K562 (cell line): ENCODE measurements around the gene RAX. TPM values are rescaled to one million over a fixed set of nuclear protein-coding genes. Genes with fewer than 3 reads are reported as not detected.

Source experiments
- ATAC-seq: fragments of 200-7000 bp; cut with Tn5 transposase; 3 replicates; pipeline ENCODE4 v1.9.1; 2020; ENCODE audit warnings: moderate library complexity
- BruUV-seq: library from RNA; stranded (reverse); fragments of 400-500 nt; replicated peaks from 2 replicates; lab custom pipeline; 2021; lab: Mats Ljungman, UMichigan
- CTCF ChIA-PET: fragments of 300-600 bp; formaldehyde crosslinking; extraction: SDS; loops from one replicate; lab custom pipeline; 2021; ENCODE audit warnings: low intra/inter-chr PET ratio; lab: Yijun Ruan, JAX
- POLR2A ChIA-PET: fragments of 300-600, 350-650 bp; sonication (Branson Sonifier 250); formaldehyde crosslinking; extraction: SDS; loops from one replicate; lab custom pipeline; 2021; ENCODE audit warnings: antibody characterized with exemption, inconsistent platforms; lab: Yijun Ruan, JAX
- DNase-seq, 4 experiments: peaks; one replicate each; pipeline versions ENCODE4 v3.0.0 to v3.0.0-alpha.2; 2011 to 2018; ENCODE audit warnings: low spot score in 3 of 4, mixed read lengths in 3 of 4; ENCODE audit errors: extremely low read depth in 1 of 4
- FAIRE-seq: peaks from 2 replicates; lab custom pipeline; 2011; peaks lifted over from hg19 to GRCh38; lab: Jason Lieb, UNC
- H2AFZ ChIP-seq: 2 replicates; pipeline ENCODE4 v1.6.0; 2011; ENCODE audit warnings: low read depth, low read length, control low read depth, inconsistent platforms
- H3K27ac ChIP-seq: fragments of 200-600 bp; 3 replicates; pipeline ENCODE4 v1.8.0; 2011; ENCODE audit warnings: low read depth, mild to moderate bottlenecking, control low read depth, inconsistent platforms, low read length, moderate library complexity, mixed read lengths; ENCODE audit errors: extremely low read depth
- H3K27me3 ChIP-seq, 2 experiments: fragments of 300-600 bp in 1 of 2; 2 replicates in 1 of 2; 3 replicates in 1 of 2; pipeline versions ENCODE4 v1.6.0 to v1.8.0; 2011; ENCODE audit warnings: inconsistent platforms in 2 of 2, low read length in 2 of 2, mild to moderate bottlenecking in 1 of 2, mixed read lengths in 1 of 2, moderate library complexity in 1 of 2; ENCODE audit not compliant: control insufficient read depth in 2 of 2, insufficient read depth in 2 of 2
- H3K36me3 ChIP-seq: fragments of 300-600 bp; 3 replicates; pipeline ENCODE4 v1.8.0; 2011; ENCODE audit warnings: mild to moderate bottlenecking, low read length, inconsistent platforms; ENCODE audit not compliant: control insufficient read depth, insufficient read depth
- H3K4me1 ChIP-seq, 2 experiments: fragments of 200-600 bp in 1 of 2; replicated peaks in 1 of 2; 2 replicates in 1 of 2; 3 replicates in 1 of 2; pipeline versions ENCODE4 v1.5.1 to v1.8.0; 2011; ENCODE audit warnings: inconsistent platforms in 2 of 2, low read length in 2 of 2, mild to moderate bottlenecking in 1 of 2, mixed read lengths in 1 of 2, moderate library complexity in 1 of 2; ENCODE audit not compliant: control insufficient read depth in 2 of 2, insufficient read depth in 2 of 2
- H3K4me2 ChIP-seq: 2 replicates; pipeline ENCODE4 v1.6.1; 2011; ENCODE audit warnings: low read length, control low read depth, inconsistent platforms, mixed read lengths; ENCODE audit not compliant: insufficient read depth
- H3K4me3 ChIP-seq: fragments of 200-600 bp; sonication (generic), shearing (Covaris generic); 2 replicates; pipeline ENCODE4 v1.5.1; 2016; ENCODE audit warnings: control low read depth, inconsistent platforms
- H3K79me2 ChIP-seq: fragments of 200-600 bp; 3 replicates; pipeline ENCODE4 v1.8.0; 2011; ENCODE audit warnings: low read length, inconsistent platforms; ENCODE audit not compliant: control insufficient read depth, insufficient read depth
- H3K9ac ChIP-seq, 2 experiments: 2 replicates each; pipeline versions ENCODE4 v1.6.0 to v1.6.1; 2011; ENCODE audit warnings: low read depth in 2 of 2, low read length in 2 of 2, control low read depth in 1 of 2, inconsistent platforms in 1 of 2, mild to moderate bottlenecking in 1 of 2, mixed read lengths in 1 of 2; ENCODE audit not compliant: insufficient read depth in 1 of 2
- H3K9me1 ChIP-seq: one replicate; pipeline ENCODE4 v1.6.0; 2011; ENCODE audit warnings: inconsistent platforms, mild to moderate bottlenecking, low read length, moderate library complexity; ENCODE audit not compliant: control insufficient read depth, insufficient read depth
- H3K9me3 ChIP-seq: replicated peaks from 2 replicates; pipeline ENCODE4 v1.5.1; 2011; ENCODE audit warnings: low read depth, low read length, inconsistent platforms; ENCODE audit not compliant: control insufficient read depth, insufficient read depth
- H4K20me1 ChIP-seq: replicated peaks from 2 replicates; pipeline ENCODE4 v1.6.1; 2011; ENCODE audit warnings: low read length, inconsistent platforms, mixed read lengths; ENCODE audit not compliant: control insufficient read depth, insufficient read depth
- BCOR ChIP-seq: fragments of 450-650 bp; IDR thresholded peaks from 2 replicates; pipeline ENCODE4 v1.6.1; 2016
- EP400 ChIP-seq: fragments of 450-650 bp; IDR thresholded peaks from 2 replicates; pipeline ENCODE4 v1.6.1; 2017; ENCODE audit warnings: antibody characterized with exemption, mild to moderate bottlenecking, moderate library complexity
- REST ChIP-seq, 2 experiments: fragments of 450-650 bp; formaldehyde crosslinking in 1 of 2; IDR thresholded peaks; 2 replicates each; pipeline versions ENCODE4 v1.4.0 to v1.6.1; 2014 to 2020; ENCODE audit warnings: mild to moderate bottlenecking in 2 of 2, borderline replicate concordance in 1 of 2, low read depth in 1 of 2
- SMC3 ChIP-seq: conservative IDR thresholded peaks from 2 replicates; pipeline ENCODE4 v1.6.1; 2011; ENCODE audit warnings: low read depth, low read length, improper control_type of control experiment; ENCODE audit not compliant: insufficient read depth
- ZNF316 ChIP-seq: fragments of 450-650 bp; IDR thresholded peaks from 2 replicates; pipeline ENCODE4 v1.6.1; 2016
- ZNF347 ChIP-seq: fragments of 450-650 bp; formaldehyde crosslinking; IDR thresholded peaks from 2 replicates; pipeline ENCODE4 v1.4.0; 2020; ENCODE audit warnings: low read depth, mild to moderate bottlenecking, moderate library complexity
- ZNF75A ChIP-seq: fragments of 450-650 bp; formaldehyde crosslinking; IDR thresholded peaks from 2 replicates; pipeline ENCODE4 v1.4.0; 2020; ENCODE audit warnings: mild to moderate bottlenecking
- WGBS: fragments of 100-300 bp; shearing (Covaris generic); methylation state at CpG from one replicate; pipeline ENCODE4 v1.1.6; 2016; ENCODE audit warnings: low coverage, mixed read lengths; ENCODE audit not compliant: insufficient coverage; ENCODE audit errors: missing lambda C conversion rate; 5-methylcytosine and 5-hydroxymethylcytosine counted together
- in situ Hi-C: fragments of 300-500 bp; cut with MboI; formaldehyde crosslinking; loops from 4 replicates; pipeline ENCODE4 v1.15.0; 2018; ENCODE audit warnings: inconsistent platforms, mixed read lengths
- intact Hi-C: fragments of 100-400 bp; cut with micrococcal nuclease; formaldehyde crosslinking; loops from 2 replicates; pipeline ENCODE4 v1.14.2; 2022
- polyA plus RNA-seq, 8 experiments: library from polyadenylated mRNA; depleted of rRNA in 4 of 8; stranded (reverse) in 5 of 8; unstranded in 3 of 8; fragments of >200 nt; fragmentation: Nextera tagmentation in 2 of 8; fragmentation: Illumina TruSeq in 1 of 8; extraction: Ambion mirVana in 2 of 8; extraction: Trizol in 1 of 8; gene quantifications; 2 replicates each; pipeline versions ENCODE4 v1.2.1 to v1.2.3, GENCODE V29; 2011 to 2014; ENCODE audit warnings: inconsistent platforms in 1 of 8, missing spikeins in 1 of 8
- total RNA-seq, 7 experiments: library from RNA; depleted of rRNA in 6 of 7; stranded (reverse); fragments of >200 nt in 6 of 7; fragmentation: Illumina TruSeq in 2 of 7; extraction: Trizol in 2 of 7; gene quantifications; 2 replicates each; pipeline versions ENCODE4 v1.2.1 to v1.2.3, GENCODE V29; 2011 to 2021; ENCODE audit warnings: low replicate concordance in 1 of 7
- TF ChIP-seq, protein P1 (sequence below): fragments of 450-650 bp; IDR thresholded peaks from 2 replicates; pipeline ENCODE4 v1.6.1; 2014; ENCODE audit warnings: low read depth, mild to moderate bottlenecking, moderate library complexity, borderline replicate concordance
- TF ChIP-seq, protein P2 (sequence below), 3 experiments: IDR thresholded peaks in 2 of 3; conservative IDR thresholded peaks in 1 of 3; 2 replicates each; pipeline ENCODE4 v1.5.1; 2011 to 2012; ENCODE audit warnings: low read length in 3 of 3, mild to moderate bottlenecking in 3 of 3, control low read depth in 2 of 3, improper control_type of control experiment in 1 of 3, inconsistent platforms in 1 of 3, low read depth in 1 of 3, mixed read lengths in 1 of 3, moderate library complexity in 1 of 3; ENCODE audit not compliant: insufficient read depth in 2 of 3

RAX gene
- total and polyA plus RNA-seq, 9 of the 15 experiments (the other 6 are each of a cell fraction or from before 2014, with no cell fraction given), result not detected

- no peak overlapping the region for H3K4me3 ChIP-seq
- FAIRE-seq (peak; percentile 72), ATAC-seq (peak; percentile 81), DNase-seq (peak; percentile 16 to 59 (median 24))
- no peak overlapping the region for H3K27ac ChIP-seq
- no peaks in the 10 kb centered on the region for H3K4me1 ChIP-seq
- no peaks in the 10 kb centered on the region for H3K36me3 ChIP-seq
- H3K27me3 ChIP-seq, result no peaks in the 10 kb centered on the region
- H4K20me1 ChIP-seq, result no peaks in the 10 kb centered on the region
- no peak overlapping the region for H3K4me2 ChIP-seq
- ChIA-PET POLR2A (no interaction called here), CTCF (interaction anchor here (0.9 to 1.9 kb wide), 2 partner anchors 153 to 575 kb away, joined by 3 to 18 read pairs; no protein-coding TSS in a partner anchor)
- no peak overlapping the region for H2AFZ ChIP-seq
- H3K9ac ChIP-seq, result no peak overlapping the region
- intact Hi-C loops (loop anchor here (1.0 to 10.0 kb wide), 3 partner anchors 59 to 576 kb away; no protein-coding TSS in a partner anchor), in situ Hi-C loops (no loop called here)
- no peaks in the 10 kb centered on the region for H3K9me1 ChIP-seq
- no peaks in the 10 kb centered on the region for H3K9me3 ChIP-seq
- H3K79me2 ChIP-seq, result no peaks in the 10 kb centered on the region
- BruUV-seq, result no TSS peak
- 16% methylated on average over 5 of the region's 5 CpGs for WGBS
- TF ChIP-seq REST (IDR thresholded peaks at IDR 0.05; ENCODE audit: borderline replicate concordance) (peak; percentile 59), REST (CRISPR knock-in tag; IDR thresholded peaks at IDR 0.05; ENCODE audit: low read depth) (no peak), ZNF75A (CRISPR knock-in tag) (no peak), ZNF316 (peak; percentile 48), EP400 (no peak), ZNF347 (no peak), BCOR (no peak), SMC3 (0 out of 2 replicates have a peak, but pooled peaks have one; percentile 33)
- TF ChIP-seq, protein P1, sequence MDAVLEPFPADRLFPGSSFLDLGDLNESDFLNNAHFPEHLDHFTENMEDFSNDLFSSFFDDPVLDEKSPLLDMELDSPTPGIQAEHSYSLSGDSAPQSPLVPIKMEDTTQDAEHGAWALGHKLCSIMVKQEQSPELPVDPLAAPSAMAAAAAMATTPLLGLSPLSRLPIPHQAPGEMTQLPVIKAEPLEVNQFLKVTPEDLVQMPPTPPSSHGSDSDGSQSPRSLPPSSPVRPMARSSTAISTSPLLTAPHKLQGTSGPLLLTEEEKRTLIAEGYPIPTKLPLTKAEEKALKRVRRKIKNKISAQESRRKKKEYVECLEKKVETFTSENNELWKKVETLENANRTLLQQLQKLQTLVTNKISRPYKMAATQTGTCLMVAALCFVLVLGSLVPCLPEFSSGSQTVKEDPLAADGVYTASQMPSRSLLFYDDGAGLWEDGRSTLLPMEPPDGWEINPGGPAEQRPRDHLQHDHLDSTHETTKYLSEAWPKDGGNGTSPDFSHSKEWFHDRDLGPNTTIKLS, result no peak
- TF ChIP-seq, protein P2, sequence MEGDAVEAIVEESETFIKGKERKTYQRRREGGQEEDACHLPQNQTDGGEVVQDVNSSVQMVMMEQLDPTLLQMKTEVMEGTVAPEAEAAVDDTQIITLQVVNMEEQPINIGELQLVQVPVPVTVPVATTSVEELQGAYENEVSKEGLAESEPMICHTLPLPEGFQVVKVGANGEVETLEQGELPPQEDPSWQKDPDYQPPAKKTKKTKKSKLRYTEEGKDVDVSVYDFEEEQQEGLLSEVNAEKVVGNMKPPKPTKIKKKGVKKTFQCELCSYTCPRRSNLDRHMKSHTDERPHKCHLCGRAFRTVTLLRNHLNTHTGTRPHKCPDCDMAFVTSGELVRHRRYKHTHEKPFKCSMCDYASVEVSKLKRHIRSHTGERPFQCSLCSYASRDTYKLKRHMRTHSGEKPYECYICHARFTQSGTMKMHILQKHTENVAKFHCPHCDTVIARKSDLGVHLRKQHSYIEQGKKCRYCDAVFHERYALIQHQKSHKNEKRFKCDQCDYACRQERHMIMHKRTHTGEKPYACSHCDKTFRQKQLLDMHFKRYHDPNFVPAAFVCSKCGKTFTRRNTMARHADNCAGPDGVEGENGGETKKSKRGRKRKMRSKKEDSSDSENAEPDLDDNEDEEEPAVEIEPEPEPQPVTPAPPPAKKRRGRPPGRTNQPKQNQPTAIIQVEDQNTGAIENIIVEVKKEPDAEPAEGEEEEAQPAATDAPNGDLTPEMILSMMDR (IDR thresholded peaks at IDR 0.05 in 2 of 3, conservative IDR thresholded peaks at IDR 0.05 in 1 of 3; ENCODE audit: insufficient read depth in 2 of 3, low read depth in 1 of 3, low read length in 3 of 3), result peak; percentile 50 to 67 (median 59); a peak in 5 of 6 replicates
Observed at GRCh38 chr18:59249199-59249774, 24.0 kb downstream of the RAX start.
